Neuronal stem cell (in vitro differentiated cells): ENCODE results near the gene TTLL1.
"Not testable (repeated sequence)": the region's sequence is repeated elsewhere in the genome, so short reads cannot be mapped to it uniquely, and the experiment has no call there.

Experiments used
- DNase-seq: peaks from one replicate; pipeline ENCODE4 v3.0.0-alpha.2; 2013; ENCODE audit warnings: low spot score
- H2AFZ ChIP-seq: one replicate; pipeline ENCODE4 v1.6.1; 2013; ENCODE audit warnings: mild to moderate bottlenecking, low read length, inconsistent platforms
- H2AK5ac ChIP-seq: 2 replicates; pipeline ENCODE4 v1.6.1; 2013; ENCODE audit warnings: low read depth, mild to moderate bottlenecking, inconsistent platforms, low read length, moderate library complexity, mixed read lengths
- H2BK120ac ChIP-seq: 2 replicates; pipeline ENCODE4 v1.6.1; 2013; ENCODE audit warnings: low read depth, mild to moderate bottlenecking, inconsistent platforms, low read length, moderate library complexity, mixed read lengths
- H2BK12ac ChIP-seq: one replicate; pipeline ENCODE4 v1.6.1; 2013; ENCODE audit warnings: low read length, inconsistent platforms
- H2BK15ac ChIP-seq: 2 replicates; pipeline ENCODE4 v1.6.1; 2013; ENCODE audit warnings: mild to moderate bottlenecking, low read length, inconsistent platforms, mixed read lengths
- H2BK5ac ChIP-seq: one replicate; pipeline ENCODE4 v1.6.1; 2013; ENCODE audit warnings: inconsistent platforms, mild to moderate bottlenecking, low read length, moderate library complexity
- H3K14ac ChIP-seq: one replicate; pipeline ENCODE4 v1.6.1; 2013; ENCODE audit warnings: low read length, inconsistent platforms
- H3K18ac ChIP-seq: 2 replicates; pipeline ENCODE4 v1.6.1; 2013; ENCODE audit warnings: low read length, inconsistent platforms
- H3K23ac ChIP-seq: 2 replicates; pipeline ENCODE4 v1.6.1; 2013; ENCODE audit warnings: low read depth, mild to moderate bottlenecking, mixed read lengths, low read length, inconsistent platforms; ENCODE audit not compliant: poor library complexity
- H3K27ac ChIP-seq: replicated peaks from 3 replicates; pipeline ENCODE4 v1.5.1; 2013; ENCODE audit warnings: low read length, inconsistent platforms
- H3K27me3 ChIP-seq, 3 experiments: 2 replicates each; pipeline ENCODE4 v1.6.1; 2013; ENCODE audit warnings: low read length in 3 of 3, mild to moderate bottlenecking in 2 of 3, inconsistent platforms in 1 of 3, low read depth in 1 of 3, mixed read lengths in 1 of 3, moderate library complexity in 1 of 3; ENCODE audit not compliant: control insufficient read depth in 3 of 3, insufficient read depth in 3 of 3
- H3K36me3 ChIP-seq, 2 donors: replicated peaks in 1 of 2; 2 replicates each; pipeline ENCODE4 v1.6.1; 2013; ENCODE audit warnings: low read length in 2 of 2; ENCODE audit not compliant: control insufficient read depth in 2 of 2, insufficient read depth in 2 of 2
- H3K4ac ChIP-seq: 2 replicates; pipeline ENCODE4 v1.6.1; 2013; ENCODE audit warnings: inconsistent platforms, mild to moderate bottlenecking, low read length, moderate library complexity
- H3K4me1 ChIP-seq, 2 donors: 1 replicate in 1 of 2; 2 replicates in 1 of 2; pipeline ENCODE4 v1.6.1; 2013; ENCODE audit warnings: low read length in 2 of 2, low read depth in 1 of 2; ENCODE audit not compliant: control insufficient read depth in 2 of 2, insufficient read depth in 1 of 2
- H3K4me2 ChIP-seq: one replicate; pipeline ENCODE4 v1.6.1; 2013; ENCODE audit warnings: mild to moderate bottlenecking, low read length, inconsistent platforms; ENCODE audit not compliant: insufficient read depth, poor library complexity, severe bottlenecking
- H3K4me3 ChIP-seq, 2 donors: 2 replicates each; pipeline ENCODE4 v1.5.1; 2013; ENCODE audit warnings: low read length in 2 of 2, mild to moderate bottlenecking in 2 of 2, inconsistent platforms in 1 of 2, moderate library complexity in 1 of 2
- H3K79me1 ChIP-seq: one replicate; pipeline ENCODE4 v1.6.1; 2013; ENCODE audit warnings: low read depth, mild to moderate bottlenecking, inconsistent platforms, low read length, moderate library complexity
- H3K9ac ChIP-seq: one replicate; pipeline ENCODE4 v1.6.1; 2013; ENCODE audit warnings: mild to moderate bottlenecking, low read depth, low read length, inconsistent platforms; ENCODE audit not compliant: poor library complexity
- H3K9me3 ChIP-seq, 2 donors: replicated peaks in 1 of 2; 2 replicates each; pipeline versions ENCODE3 to v1.6.1; 2013; ENCODE audit warnings: low read length in 2 of 2, mild to moderate bottlenecking in 2 of 2, inconsistent platforms in 1 of 2, low read depth in 1 of 2, mixed read lengths in 1 of 2, moderate library complexity in 1 of 2; ENCODE audit not compliant: control insufficient read depth in 2 of 2, insufficient read depth in 1 of 2
- H4K8ac ChIP-seq: one replicate; pipeline ENCODE4 v1.6.1; 2013; ENCODE audit warnings: low read depth, mild to moderate bottlenecking, inconsistent platforms, low read length, moderate library complexity
- H4K91ac ChIP-seq: one replicate; pipeline ENCODE4 v1.6.1; 2013; ENCODE audit warnings: low read length, low read depth, mild to moderate bottlenecking, inconsistent platforms; ENCODE audit not compliant: poor library complexity
- WGBS, 2 donors: extraction: QIAGEN DNeasy Blood & Tissue Kit; methylation state at CpG; one replicate each; pipeline ENCODE4 v1.1.7; 2013; ENCODE audit warnings: missing lambda C conversion rate in 2 of 2, mixed read lengths in 1 of 2; ENCODE audit not compliant: insufficient read length in 2 of 2, insufficient replicate concordance in 1 of 2; ENCODE audit errors: extremely low coverage in 2 of 2; 5-methylcytosine and 5-hydroxymethylcytosine counted together

The TTLL1 gene

DNA sequence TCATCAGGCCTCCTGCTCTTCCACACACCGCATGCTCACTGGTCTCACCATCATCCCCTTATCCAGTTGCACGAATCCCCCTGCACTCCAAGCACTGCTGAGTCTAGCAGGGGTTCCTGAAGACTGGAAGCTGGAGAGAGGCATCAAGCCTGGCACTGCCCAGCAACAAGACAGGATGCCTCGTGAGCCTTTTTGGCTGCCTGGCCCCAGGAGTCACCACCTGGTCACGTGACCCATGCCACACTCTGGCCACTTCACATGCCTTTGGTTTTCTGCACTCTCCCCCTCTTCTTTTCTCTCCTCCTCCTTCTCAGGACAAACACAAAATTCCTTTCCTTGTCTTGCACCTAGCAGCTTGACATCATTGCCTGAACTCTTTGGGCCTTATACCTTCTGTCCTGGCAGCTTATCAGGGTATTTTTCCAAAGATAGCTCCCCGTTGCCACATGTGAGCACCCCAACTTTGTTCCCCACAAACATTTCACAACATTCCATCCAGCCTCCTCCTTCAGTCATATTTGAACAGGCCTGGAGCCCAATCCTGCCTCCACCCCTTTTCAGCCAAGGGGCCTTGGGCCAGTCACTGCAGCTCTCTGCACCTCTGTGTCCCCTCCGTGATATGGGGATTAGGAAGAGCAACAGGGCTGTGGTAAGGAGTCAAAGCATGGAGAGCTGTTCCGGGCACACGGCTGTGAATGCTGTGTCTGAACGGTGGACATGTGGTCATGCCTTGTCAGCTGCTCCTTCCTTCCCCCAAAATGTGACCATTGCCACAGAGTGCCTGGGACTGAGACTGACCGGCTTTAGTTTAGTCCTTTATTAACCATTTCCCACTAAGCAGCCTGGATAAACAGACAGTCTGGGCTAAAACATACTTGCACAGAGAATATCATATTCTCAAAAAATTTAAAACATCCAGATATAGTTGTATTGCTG, 71.4 kb downstream of the TTLL1 start:
- no peak overlapping the region for H2AFZ ChIP-seq
- no peak overlapping the region for H3K9ac ChIP-seq
- no peaks in the 10 kb centered on the region for H3K9me3 ChIP-seq
- no CpG with 5 or more reads among the region's 10 CpGs for WGBS, 2 donors
- peak overlapping the region; percentile 32 for H2AK5ac ChIP-seq
- no peak overlapping the region for H4K91ac ChIP-seq
- peaks cover 10 to 15% of the 10 kb centered on the region in 2 donors for H3K4me1 ChIP-seq
- peak overlapping the region; percentile 50 for H3K14ac ChIP-seq
- H3K23ac ChIP-seq: peak overlapping the region; percentile 49
- no peaks in the 10 kb centered on the region for H3K36me3 ChIP-seq
- H3K4me3 ChIP-seq: peak overlapping the region in 1 of 2 donors; percentile 11
- H4K8ac ChIP-seq: no peak overlapping the region
- DNase-seq: no peak
- H3K27me3 ChIP-seq: no peaks in the 10 kb centered on the region
- no peak overlapping the region for H3K4me2 ChIP-seq
- no peak overlapping the region for H2BK12ac ChIP-seq
- H3K27ac ChIP-seq: no peak overlapping the region
- no peak overlapping the region for H3K4ac ChIP-seq
- peaks cover 4% of the 10 kb centered on the region for H3K79me1 ChIP-seq
- H2BK5ac ChIP-seq: no peak overlapping the region
- peak overlapping the region; percentile 62 for H3K18ac ChIP-seq
- peak overlapping the region; percentile 77 for H2BK15ac ChIP-seq
- no peak overlapping the region for H2BK120ac ChIP-seq

- WGBS, 2 donors: no CpG with 5 or more reads among the region's 5 CpGs
- peaks cover 9 to 15% of the 10 kb centered on the region in 2 donors for H3K4me1 ChIP-seq
- H3K4me3 ChIP-seq, H2BK5ac ChIP-seq, H3K27me3 ChIP-seq, H2AFZ ChIP-seq, H3K36me3 ChIP-seq, H3K4ac ChIP-seq, H3K79me1 ChIP-seq, H3K9me3 ChIP-seq, DNase-seq, H2BK15ac ChIP-seq, H4K91ac ChIP-seq, H3K4me2 ChIP-seq, H3K14ac ChIP-seq, H3K9ac ChIP-seq, H3K18ac ChIP-seq, H2BK120ac ChIP-seq, H3K27ac ChIP-seq, H3K23ac ChIP-seq, H2BK12ac ChIP-seq, H2AK5ac ChIP-seq, H4K8ac ChIP-seq: not testable (repeated sequence)
Measured at GRCh38 chr22:43016150-43016549, 73.0 kb downstream of the TTLL1 start.

GRCh38 chr22:43015677-43016042, 73.5 kb downstream of the TTLL1 start:
- no peak overlapping the region for H2AK5ac ChIP-seq
- H2AFZ ChIP-seq: peak overlapping the region; percentile 95
- no peak overlapping the region for H2BK15ac ChIP-seq
- no peak overlapping the region for H3K14ac ChIP-seq
- peaks cover 9 to 15% of the 10 kb centered on the region in 2 donors for H3K4me1 ChIP-seq
- peak overlapping the region; percentile 59 for H3K4me2 ChIP-seq
- DNase-seq: no peak
- no peak overlapping the region for H2BK120ac ChIP-seq
- no peak overlapping the region for H3K23ac ChIP-seq
- no peak overlapping the region for H4K8ac ChIP-seq
- no peak overlapping the region for H2BK12ac ChIP-seq
- no peak overlapping the region for H3K4ac ChIP-seq
- H3K36me3 ChIP-seq: no peaks in the 10 kb centered on the region
- H3K9me3 ChIP-seq: peaks cover 0 to 5% of the 10 kb centered on the region in 2 donors
- no peak overlapping the region for H2BK5ac ChIP-seq
- peak overlapping the region; percentile 77 to 100 for H3K4me3 ChIP-seq
- no peak overlapping the region for H4K91ac ChIP-seq
- H3K79me1 ChIP-seq: peaks cover 5% of the 10 kb centered on the region
- no CpG with 5 or more reads among the region's 5 CpGs for whole genome bisulfite sequencing, 2 donors
- no peaks in the 10 kb centered on the region for H3K27me3 ChIP-seq
- no peak overlapping the region for H3K18ac ChIP-seq
- no peak overlapping the region for H3K27ac ChIP-seq
- no peak overlapping the region for H3K9ac ChIP-seq

DNA sequence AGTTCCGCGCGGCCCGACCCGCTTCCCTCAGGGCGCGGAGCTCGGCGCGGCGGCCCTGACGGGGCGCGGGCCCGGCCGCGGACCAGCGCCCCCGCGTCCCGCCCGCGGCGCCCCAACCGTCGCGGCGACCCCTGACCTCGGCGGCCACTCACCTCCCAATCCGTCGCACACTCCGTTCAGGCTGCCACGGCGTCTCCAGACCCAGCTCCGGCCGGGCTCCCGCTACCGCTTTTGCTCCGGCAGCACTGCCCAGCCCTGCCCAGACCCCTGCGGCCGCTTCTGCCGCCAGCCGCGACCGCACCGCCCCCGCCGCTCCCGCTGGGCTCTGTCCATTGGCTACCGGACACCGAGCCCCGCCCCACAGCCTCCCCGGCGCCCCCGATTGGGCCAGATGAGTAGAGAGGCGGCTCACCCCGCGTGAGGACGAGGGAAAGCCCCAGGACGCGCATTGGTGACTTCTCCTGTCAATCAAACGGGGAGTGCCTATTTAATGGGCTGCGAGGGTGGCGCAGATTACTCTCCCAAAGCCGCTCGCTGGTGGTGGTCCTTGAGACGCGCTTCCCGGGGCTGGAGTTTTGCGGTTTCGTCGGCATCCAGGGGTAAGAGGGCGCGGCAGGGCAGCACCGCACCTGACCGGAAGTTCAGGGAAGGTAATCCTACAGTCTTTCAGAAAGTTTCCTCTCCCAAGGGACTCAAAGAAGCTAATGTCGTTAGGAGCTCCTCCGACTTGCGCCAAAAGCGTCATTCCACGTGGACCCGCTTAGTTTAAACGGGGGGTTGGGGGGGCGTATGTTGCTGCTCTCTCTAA, 74.1 kb downstream of the TTLL1 start, which contains the start of gene PACSIN2:
TSS of gene PACSIN2 (minus strand) at position 281 of the 808 bp plus-strand sequence. CDS start 103,069 bp downstream, outside the sequence.
- Histone ChIP-seq H3K79me1 (peaks cover 5% of the 10 kb centered on the region), H2AK5ac (peak within 1 kb of the TSS; percentile 19), H3K27ac (peak within 1 kb of the TSS; percentile 84), H2BK120ac (no peak within 1 kb of the TSS), H4K8ac (no peak within 1 kb of the TSS), H3K23ac (peak within 1 kb of the TSS; percentile 96), H3K14ac (no peak within 1 kb of the TSS), H3K36me3 (no peaks in the 10 kb centered on the region), H3K4me2 (peak within 1 kb of the TSS; percentile 78), H3K9me3 (peaks cover 0 to 5% of the 10 kb centered on the region in 2 donors), H2BK5ac (no peak within 1 kb of the TSS), H3K4me1 (peaks cover 9 to 15% of the 10 kb centered on the region in 2 donors), H2BK12ac (no peak within 1 kb of the TSS), H3K18ac (peak within 1 kb of the TSS; percentile 89), H2AFZ (peak within 1 kb of the TSS; percentile 95), H3K4ac (peak within 1 kb of the TSS; percentile 56), H3K4me3 (peak within 1 kb of the TSS; percentile 90 to 100), H4K91ac (no peak within 1 kb of the TSS), H3K9ac (peak within 1 kb of the TSS; percentile 96), H3K27me3 (no peaks in the 10 kb centered on the region), H2BK15ac (no peak within 1 kb of the TSS)
- peak; percentile 99 for DNase-seq
- no CpG with 5 or more reads among the region's 85 CpGs for WGBS, 2 donors
